ENCODE data around the gene SMAD6.

DNA sequence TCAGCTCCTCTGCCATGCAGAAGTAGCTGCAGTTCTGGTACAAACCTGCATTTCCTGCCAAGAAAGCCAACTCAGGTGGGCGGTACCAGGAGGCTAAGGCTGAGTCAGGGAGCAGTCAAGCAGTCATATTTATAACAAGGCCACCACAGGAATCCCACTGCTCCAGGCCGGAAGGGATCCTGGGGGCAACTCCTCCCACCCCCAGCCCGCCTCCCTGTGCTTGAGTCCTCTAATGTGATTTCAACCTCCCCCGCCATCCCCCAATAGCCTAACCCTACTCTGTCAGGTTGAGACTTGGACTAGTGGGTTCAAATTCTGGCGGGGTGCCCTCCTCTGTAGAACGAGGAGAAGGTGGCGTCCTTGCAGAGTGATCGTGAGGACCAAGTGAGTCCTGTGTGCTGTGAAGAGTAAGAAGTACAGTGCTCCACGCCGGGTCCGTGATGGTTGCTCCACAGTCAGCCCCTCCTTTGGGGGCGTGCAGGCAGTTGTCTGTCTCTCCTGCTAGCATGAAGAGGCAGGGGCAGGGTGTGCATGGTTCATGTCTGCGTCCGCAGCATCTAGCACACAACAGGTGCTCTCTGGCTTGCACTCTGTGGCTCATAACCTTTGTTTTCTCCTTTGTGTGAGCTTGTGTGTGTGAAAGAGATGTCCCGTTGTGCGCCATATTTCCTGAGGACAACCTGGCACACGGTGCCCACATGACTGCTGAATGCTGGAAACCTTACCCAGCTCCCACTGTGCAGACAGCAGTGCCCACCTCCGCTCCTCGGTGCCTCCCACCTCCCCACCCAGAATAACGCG lies 78.3 kb downstream of the SMAD6 start:
- TF ChIP-seq, protein P1, sequence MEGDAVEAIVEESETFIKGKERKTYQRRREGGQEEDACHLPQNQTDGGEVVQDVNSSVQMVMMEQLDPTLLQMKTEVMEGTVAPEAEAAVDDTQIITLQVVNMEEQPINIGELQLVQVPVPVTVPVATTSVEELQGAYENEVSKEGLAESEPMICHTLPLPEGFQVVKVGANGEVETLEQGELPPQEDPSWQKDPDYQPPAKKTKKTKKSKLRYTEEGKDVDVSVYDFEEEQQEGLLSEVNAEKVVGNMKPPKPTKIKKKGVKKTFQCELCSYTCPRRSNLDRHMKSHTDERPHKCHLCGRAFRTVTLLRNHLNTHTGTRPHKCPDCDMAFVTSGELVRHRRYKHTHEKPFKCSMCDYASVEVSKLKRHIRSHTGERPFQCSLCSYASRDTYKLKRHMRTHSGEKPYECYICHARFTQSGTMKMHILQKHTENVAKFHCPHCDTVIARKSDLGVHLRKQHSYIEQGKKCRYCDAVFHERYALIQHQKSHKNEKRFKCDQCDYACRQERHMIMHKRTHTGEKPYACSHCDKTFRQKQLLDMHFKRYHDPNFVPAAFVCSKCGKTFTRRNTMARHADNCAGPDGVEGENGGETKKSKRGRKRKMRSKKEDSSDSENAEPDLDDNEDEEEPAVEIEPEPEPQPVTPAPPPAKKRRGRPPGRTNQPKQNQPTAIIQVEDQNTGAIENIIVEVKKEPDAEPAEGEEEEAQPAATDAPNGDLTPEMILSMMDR (IDR thresholded peaks at IDR 0.05): no peak
- no peak for TF ChIP-seq POLR2A (IDR thresholded peaks at IDR 0.05)

All from right lobe of liver (tissue), 4 donors.